IMR-90 (cell line): ENCODE results near the gene RAB15. TPM values are rescaled to one million over a fixed set of nuclear protein-coding genes. Genes with fewer than 3 reads are reported as not detected.
A peak's percentile ranks its signal among the peaks of the same experiment; 100 is the strongest.

Experiments used
- ATAC-seq: fragments of 200-7000 bp; cut with Tn5 transposase; 2 replicates; pipeline ENCODE4 v1.9.1; 2020; ENCODE audit warnings: low read depth, mild to moderate bottlenecking, moderate library complexity
- Bru-seq: library from RNA; stranded (reverse); fragments of 400-500 nt; gene quantifications from one replicate; lab custom pipeline; 2021; lab: Mats Ljungman, UMichigan
- BruChase-seq, 2 experiments: library from RNA; stranded (reverse); fragments of 400-500 nt; gene quantifications; one replicate each; lab custom pipeline; 2021; lab: Mats Ljungman, UMichigan
- BruUV-seq: library from RNA; stranded (reverse); fragments of 400-500 nt; replicated peaks from 2 replicates; lab custom pipeline; 2021; lab: Mats Ljungman, UMichigan
- CTCF ChIA-PET: fragments of 300-600 bp; formaldehyde crosslinking; extraction: SDS; loops from one replicate; lab custom pipeline; 2021; ENCODE audit warnings: antibody characterized with exemption; lab: Yijun Ruan, JAX
- POLR2A ChIA-PET: fragments of 300-600 bp; sonication (Branson Sonifier 250); formaldehyde crosslinking; loops from one replicate; lab custom pipeline; 2022; ENCODE audit warnings: antibody characterized with exemption; ENCODE audit not compliant: unreplicated experiment; lab: Charles Lee
- DNase-seq: peaks from one replicate; pipeline ENCODE4 v3.0.0; 2013
- H2AFZ ChIP-seq: replicated peaks from 2 replicates; pipeline ENCODE3; 2013; ENCODE audit warnings: low read length, mild to moderate bottlenecking; ENCODE audit not compliant: poor library complexity
- H2AK5ac ChIP-seq: 2 replicates; pipeline ENCODE4 v1.6.1; 2013; ENCODE audit warnings: low read depth, low read length, inconsistent platforms
- H2AK9ac ChIP-seq: replicated peaks from 2 replicates; pipeline ENCODE3; 2013; ENCODE audit warnings: mild to moderate bottlenecking, low read depth, low read length, moderate library complexity; ENCODE audit not compliant: poor library complexity
- H2BK120ac ChIP-seq: 2 replicates; pipeline ENCODE4 v1.6.1; 2013; ENCODE audit warnings: low read depth, low read length, inconsistent platforms
- H2BK15ac ChIP-seq: 3 replicates; pipeline ENCODE4 v1.6.1; 2013; ENCODE audit warnings: low read depth, low read length, inconsistent platforms
- H2BK20ac ChIP-seq: 2 replicates; pipeline ENCODE4 v1.6.1; 2013; ENCODE audit warnings: low read depth, mild to moderate bottlenecking, inconsistent platforms, low read length, moderate library complexity
- H2BK5ac ChIP-seq: 2 replicates; pipeline ENCODE4 v1.6.1; 2013; ENCODE audit warnings: mild to moderate bottlenecking, low read depth, low read length, inconsistent platforms; ENCODE audit not compliant: poor library complexity, severe bottlenecking
- H3K14ac ChIP-seq: replicated peaks from 2 replicates; pipeline ENCODE4 v1.6.1; 2013; ENCODE audit warnings: low read depth, low read length, inconsistent platforms
- H3K18ac ChIP-seq: 2 replicates; pipeline ENCODE4 v1.6.1; 2013; ENCODE audit warnings: low read depth, low read length, control low read depth
- H3K23ac ChIP-seq: 2 replicates; pipeline ENCODE4 v1.6.1; 2013; ENCODE audit warnings: low read depth, low read length, inconsistent platforms
- H3K27ac ChIP-seq: 2 replicates; pipeline ENCODE4 v1.5.1; 2013; ENCODE audit warnings: mild to moderate bottlenecking, control low read depth, low read length; ENCODE audit not compliant: insufficient read depth
- H3K27me3 ChIP-seq: 2 replicates; pipeline ENCODE4 v1.6.1; 2013; ENCODE audit warnings: low read length; ENCODE audit not compliant: control insufficient read depth, insufficient read depth
- H3K36me3 ChIP-seq: 2 replicates; pipeline ENCODE4 v1.6.1; 2013; ENCODE audit warnings: low read length, mixed read lengths; ENCODE audit not compliant: control insufficient read depth, insufficient read depth
- H3K4ac ChIP-seq: 2 replicates; pipeline ENCODE4 v1.6.1; 2013; ENCODE audit warnings: low read depth, low read length, inconsistent platforms
- H3K4me1 ChIP-seq: 2 replicates; pipeline ENCODE4 v1.6.1; 2013; ENCODE audit warnings: low read length, mixed read lengths; ENCODE audit not compliant: control insufficient read depth, insufficient read depth
- H3K4me2 ChIP-seq: 2 replicates; pipeline ENCODE4 v1.6.1; 2013; ENCODE audit warnings: low read depth, mild to moderate bottlenecking, control low read depth, low read length, moderate library complexity
- H3K4me3 ChIP-seq: 2 replicates; pipeline ENCODE4 v1.5.1; 2013; ENCODE audit warnings: low read depth, mild to moderate bottlenecking, control low read depth, low read length, moderate library complexity; ENCODE audit not compliant: insufficient read depth
- H3K56ac ChIP-seq: 2 replicates; pipeline ENCODE4 v1.6.1; 2013; ENCODE audit warnings: low read length, inconsistent platforms; ENCODE audit not compliant: insufficient read depth; ENCODE audit errors: extremely low read depth
- H3K79me1 ChIP-seq, 2 experiments: 2 replicates each; pipeline ENCODE4 v1.6.1; 2013; ENCODE audit warnings: low read length in 2 of 2, inconsistent platforms in 1 of 2, low read depth in 1 of 2
- H3K9ac ChIP-seq: 2 replicates; pipeline ENCODE4 v1.6.1; 2013; ENCODE audit warnings: low read depth, low read length, control low read depth
- H3K9me1 ChIP-seq: 2 replicates; pipeline ENCODE4 v1.6.1; 2013; ENCODE audit warnings: low read length, inconsistent platforms; ENCODE audit not compliant: insufficient read depth
- H3K9me3 ChIP-seq: 2 replicates; pipeline ENCODE4 v1.6.1; 2013; ENCODE audit warnings: low read length; ENCODE audit not compliant: control insufficient read depth, insufficient read depth
- H4K20me1 ChIP-seq: 2 replicates; pipeline ENCODE4 v1.6.1; 2013; ENCODE audit warnings: low read length, inconsistent platforms; ENCODE audit not compliant: insufficient read depth
- H4K5ac ChIP-seq: 2 replicates; pipeline ENCODE4 v1.6.1; 2013; ENCODE audit warnings: mild to moderate bottlenecking, low read depth, low read length, control low read depth
- H4K8ac ChIP-seq, 2 experiments: 2 replicates each; pipeline ENCODE4 v1.6.1; 2013; ENCODE audit warnings: low read depth in 2 of 2, low read length in 2 of 2, control low read depth in 1 of 2, inconsistent platforms in 1 of 2
- H4K91ac ChIP-seq: 2 replicates; pipeline ENCODE4 v1.6.1; 2013; ENCODE audit warnings: low read depth, low read length, inconsistent platforms; ENCODE audit not compliant: insufficient read depth
- MAZ ChIP-seq: IDR thresholded peaks from 2 replicates; pipeline ENCODE4 v1.6.1; 2012; ENCODE audit warnings: low read depth, mild to moderate bottlenecking, low read length, improper control_type of control experiment, moderate library complexity, borderline replicate concordance
- RFX5 ChIP-seq: IDR thresholded peaks from 2 replicates; pipeline ENCODE4 v1.8.0; 2012; ENCODE audit warnings: low read depth, mild to moderate bottlenecking, low read length, moderate library complexity
- WGBS, 2 experiments: methylation state at CpG; one replicate each; pipeline versions ENCODE4 v1.1.5 to v1.1.7; 2013; ENCODE audit warnings: missing lambda C conversion rate in 2 of 2; ENCODE audit not compliant: insufficient read length in 1 of 2; ENCODE audit errors: extremely low coverage in 2 of 2; 5-methylcytosine and 5-hydroxymethylcytosine counted together
- dilution Hi-C: fragments of 300-500 bp; cut with HindIII; formaldehyde crosslinking; loops from one replicate; pipeline ENCODE4 v1.14.3; 2018; ENCODE audit warnings: low sequenced_read_pairs; ENCODE audit not compliant: unreplicated experiment
- in situ Hi-C: fragments of 300-500 bp; cut with MboI; formaldehyde crosslinking; loops from 3 replicates; pipeline ENCODE4 v1.14.3; 2019; ENCODE audit warnings: low sequenced_read_pairs, inconsistent platforms, mixed read lengths
- intact Hi-C: fragments of 100-400 bp; cut with micrococcal nuclease; formaldehyde crosslinking; loops from 2 replicates; pipeline ENCODE4 v1.10.0; 2022
- long read RNA-seq: library from polyadenylated mRNA; unstranded; transcript quantifications from one replicate; pipeline ENCODE4 v2.0.0, GENCODE V29; 2021; ENCODE audit not compliant: unreplicated experiment
- polyA plus RNA-seq, 3 experiments: library from polyadenylated mRNA; depleted of rRNA; stranded (reverse); fragments of >200 nt; gene quantifications; 2 replicates each; pipeline ENCODE4 v1.2.3, GENCODE V29; 2012; ENCODE audit warnings: low replicate concordance in 1 of 3
- total RNA-seq: library from RNA; depleted of rRNA; stranded (reverse); fragments of >200 nt; gene quantifications from 2 replicates; pipeline ENCODE4 v1.2.3, GENCODE V29; 2012; rRNA removed

The RAB15 gene
- total RNA-seq = 3.3 and 3.4 TPM in 2 replicates
- polyA plus RNA-seq (2012; rRNA removed) = 7.0 and 7.8 TPM in 2 replicates
- polyA plus RNA-seq (2012; cell fraction: cytosol; rRNA removed) = 4.5 and 5.1 TPM in 2 replicates
- polyA plus RNA-seq (2012; cell fraction: nucleus; rRNA removed; ENCODE audit: low replicate concordance) = 15.7 and 20.4 TPM in 2 replicates
- percentile 39 among the genes with signal in this experiment for Bru-seq, nascent RNA
- percentile 41 among the genes with signal in this experiment for BruChase-seq, experiment 1, labeled RNA remaining after a 6-hour chase
- BruChase-seq, experiment 2, labeled RNA remaining after a 2-hour chase = percentile 42 among the genes with signal in this experiment
- long read RNA-seq, partial matches to known transcripts = 0 of 5 reads
- long read RNA-seq, other reads (novel, unspliced or antisense) = 5 of 5 reads

GRCh38 chr14:64971943-64972791 is at the start of gene RAB15:
Gene RAB15 (minus strand): TSS chr14:64972336. CDS start chr14:64972076, 260 bp downstream.
- Histone ChIP-seq H3K9me1 (no peaks in the 10 kb centered on the region), H2BK15ac (no peak within 1 kb of the TSS), H3K9me3 (no peaks in the 10 kb centered on the region), H4K91ac (no peak within 1 kb of the TSS), H3K23ac (peak within 1 kb of the TSS; percentile 77), H2AK5ac (no peak within 1 kb of the TSS), H3K56ac (no peak within 1 kb of the TSS), H3K4ac (peak within 1 kb of the TSS; percentile 19; the same call in 1 of the 2 replicates), H3K27me3 (peaks cover 8% of the 10 kb centered on the region; the same call in 1 of the 2 replicates), H4K5ac (peak within 1 kb of the TSS; percentile 15), H3K9ac (peak within 1 kb of the TSS; percentile 75), H2AFZ (peak within 1 kb of the TSS; percentile 91), H3K18ac (peak within 1 kb of the TSS; percentile 10; the same call in 1 of the 2 replicates), H2AK9ac (peak within 1 kb of the TSS; percentile 71), H3K14ac (peak within 1 kb of the TSS; percentile 76), H2BK120ac (no peak within 1 kb of the TSS; the same call in 1 of the 2 replicates), H3K4me3 (peak within 1 kb of the TSS; percentile 93), H3K79me1 (no peaks in the 10 kb centered on the region; a peak in 2 of 4 replicates), H2BK20ac (no peak within 1 kb of the TSS), H3K27ac (peak within 1 kb of the TSS; percentile 32; the same call in 1 of the 2 replicates), H3K4me2 (peak within 1 kb of the TSS; percentile 94), H4K8ac (peak within 1 kb of the TSS in 1 of 2 experiments; percentile 66; a peak in 1 of 4 replicates), H2BK5ac (no peak within 1 kb of the TSS), H3K36me3 (no peaks in the 10 kb centered on the region; the same call in 1 of the 2 replicates), H4K20me1 (no peaks in the 10 kb centered on the region), H3K4me1 (peaks cover 6% of the 10 kb centered on the region)
- intact Hi-C loops = no loop called here
- TF ChIP-seq RFX5 = no peak
- peak; percentile 39; the same call in 1 of the 2 replicates for TF ChIP-seq MAZ
- POLR2A ChIA-PET = interaction anchor here (0.6 to 0.7 kb wide), 2 partner anchors 12 to 102 kb away, joined by 4 to 5 read pairs; no protein-coding TSS in a partner anchor
- in situ Hi-C loops = no loop called here
- peak; percentile 87 for ATAC-seq
- no TSS peak for BruUV-seq
- DNase-seq = peak; percentile 6
- CTCF ChIA-PET = no interaction called here
- WGBS, 2 experiments = 1% methylated on average over 29 of the region's 96 CpGs; no CpG with 5 or more reads in 1 of the 2 experiments
- dilution Hi-C loops = no loop called here
